A673 (cell line): ENCODE data around the gene RGP1. TPM values are rescaled to one million over a fixed set of nuclear protein-coding genes. Genes with fewer than 3 reads are reported as not detected.

ENCODE experiments used
- BruUV-seq: library from RNA; stranded (reverse); fragments of 400-500 nt; replicated peaks from 2 replicates; lab custom pipeline; 2021; lab: Mats Ljungman, UMichigan
- CTCF ChIA-PET: fragments of 300-600 bp; sonication (Branson Sonifier 250); formaldehyde crosslinking; loops from one replicate; lab custom pipeline; 2022; ENCODE audit warnings: antibody characterized with exemption; lab: Charles Lee
- POLR2A ChIA-PET: fragments of 300-600 bp; sonication (Branson Sonifier 250); formaldehyde crosslinking; loops from one replicate; lab custom pipeline; 2022; ENCODE audit warnings: antibody characterized with exemption; ENCODE audit not compliant: low non-redundant PET; lab: Charles Lee
- DNase-seq: peaks from one replicate; pipeline ENCODE4 v3.0.0-alpha.2; 2015; ENCODE audit warnings: low spot score
- H3K27ac ChIP-seq: fragments of 200-600 bp; sonication (generic); 2 replicates; pipeline ENCODE4 v1.5.1; 2016; ENCODE audit warnings: mixed run types, low read depth, mild to moderate bottlenecking, mixed read lengths, antibody characterized with exemption, low read length; ENCODE audit not compliant: poor library complexity, severe bottlenecking
- H3K27me3 ChIP-seq: fragments of 200-600 bp; sonication (generic); replicated peaks from 2 replicates; pipeline ENCODE4 v1.6.1; 2017; ENCODE audit warnings: mixed run types, low read depth, mild to moderate bottlenecking, mixed read lengths, antibody characterized with exemption, low read length; ENCODE audit not compliant: insufficient read depth, poor library complexity
- H3K36me3 ChIP-seq: fragments of 200-600 bp; sonication (generic); 2 replicates; pipeline ENCODE4 v1.6.1; 2016; ENCODE audit warnings: mixed run types, mild to moderate bottlenecking, mixed read lengths, antibody characterized with exemption, low read length; ENCODE audit not compliant: insufficient read depth, poor library complexity, severe bottlenecking
- H3K4me1 ChIP-seq: fragments of 200-600 bp; sonication (generic); 2 replicates; pipeline ENCODE4 v1.6.1; 2017; ENCODE audit warnings: mixed run types, mild to moderate bottlenecking, mixed read lengths, antibody characterized with exemption, low read length; ENCODE audit not compliant: insufficient read depth, poor library complexity, severe bottlenecking
- H3K4me3 ChIP-seq: fragments of 200-600 bp; sonication (generic); 2 replicates; pipeline ENCODE4 v1.5.1; 2016; ENCODE audit warnings: low read depth, mixed run types, mild to moderate bottlenecking, mixed read lengths, low read length; ENCODE audit not compliant: poor library complexity, severe bottlenecking
- H3K9me3 ChIP-seq: fragments of 200-600 bp; sonication (generic); 2 replicates; pipeline ENCODE4 v1.6.1; 2016; ENCODE audit warnings: mixed run types, low read depth, mild to moderate bottlenecking, mixed read lengths, antibody characterized with exemption, low read length; ENCODE audit not compliant: poor library complexity, severe bottlenecking
- EZH2 ChIP-seq: fragments of 200-600 bp; sonication (generic); IDR thresholded peaks from 2 replicates; pipeline ENCODE4 v1.6.1; 2017; ENCODE audit warnings: borderline replicate concordance, low read depth, mild to moderate bottlenecking, mixed read lengths, antibody characterized with exemption, low read length; ENCODE audit not compliant: poor library complexity, severe bottlenecking
- intact Hi-C: fragments of 100-400 bp; cut with micrococcal nuclease; formaldehyde crosslinking; loops from one replicate; pipeline ENCODE4 v1.10.0; 2022; ENCODE audit not compliant: unreplicated experiment
- total RNA-seq: library from RNA; stranded (reverse); gene quantifications from 2 replicates; pipeline ENCODE4 v1.2.3, GENCODE V29; 2021
- TF ChIP-seq, protein P1 (sequence below): fragments of 300-800, 200-600 bp; sonication (generic); conservative IDR thresholded peaks from 2 replicates; pipeline ENCODE4 v1.5.1; 2017; ENCODE audit warnings: low read depth, mild to moderate bottlenecking, antibody characterized with exemption, low read length, moderate library complexity, mixed read lengths

RGP1 gene
- total RNA-seq, 1 experiment from 2014 or later, result 21.9 TPM

GRCh38 chr9:35774907-35775635, 26.0 kb downstream of the RGP1 start:
- CTCF ChIA-PET, result interaction anchor here (0.7 to 1.1 kb wide), 3 partner anchors 13 to 19 kb away, joined by 3 to 4 read pairs (median 4); no protein-coding TSS in a partner anchor
- DNase-seq, result no peak
- POLR2A ChIA-PET, result no interaction called here
- intact Hi-C loops, result loop anchor here (5.0 kb wide), 1 partner anchor 38 kb away; no protein-coding TSS in a partner anchor
- Histone ChIP-seq H3K4me3 (no peak overlapping the region), H3K36me3 (no peaks in the 10 kb centered on the region), H3K9me3 (no peaks in the 10 kb centered on the region), H3K4me1 (peaks cover 10% of the 10 kb centered on the region), H3K27ac (no peak overlapping the region), H3K27me3 (no peaks in the 10 kb centered on the region)
- no TSS peak for BruUV-seq
- TF ChIP-seq, protein P1, sequence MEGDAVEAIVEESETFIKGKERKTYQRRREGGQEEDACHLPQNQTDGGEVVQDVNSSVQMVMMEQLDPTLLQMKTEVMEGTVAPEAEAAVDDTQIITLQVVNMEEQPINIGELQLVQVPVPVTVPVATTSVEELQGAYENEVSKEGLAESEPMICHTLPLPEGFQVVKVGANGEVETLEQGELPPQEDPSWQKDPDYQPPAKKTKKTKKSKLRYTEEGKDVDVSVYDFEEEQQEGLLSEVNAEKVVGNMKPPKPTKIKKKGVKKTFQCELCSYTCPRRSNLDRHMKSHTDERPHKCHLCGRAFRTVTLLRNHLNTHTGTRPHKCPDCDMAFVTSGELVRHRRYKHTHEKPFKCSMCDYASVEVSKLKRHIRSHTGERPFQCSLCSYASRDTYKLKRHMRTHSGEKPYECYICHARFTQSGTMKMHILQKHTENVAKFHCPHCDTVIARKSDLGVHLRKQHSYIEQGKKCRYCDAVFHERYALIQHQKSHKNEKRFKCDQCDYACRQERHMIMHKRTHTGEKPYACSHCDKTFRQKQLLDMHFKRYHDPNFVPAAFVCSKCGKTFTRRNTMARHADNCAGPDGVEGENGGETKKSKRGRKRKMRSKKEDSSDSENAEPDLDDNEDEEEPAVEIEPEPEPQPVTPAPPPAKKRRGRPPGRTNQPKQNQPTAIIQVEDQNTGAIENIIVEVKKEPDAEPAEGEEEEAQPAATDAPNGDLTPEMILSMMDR, result no peak
- TF ChIP-seq EZH2, result no peak

- intact Hi-C loops, result loop anchor here (5.0 kb wide), 1 partner anchor 39 kb away; no protein-coding TSS in a partner anchor
- Histone ChIP-seq H3K4me1 (peaks cover 10% of the 10 kb centered on the region), H3K27me3 (no peaks in the 10 kb centered on the region), H3K27ac (no peak overlapping the region), H3K4me3 (no peak overlapping the region), H3K36me3 (no peaks in the 10 kb centered on the region), H3K9me3 (no peaks in the 10 kb centered on the region)
- ChIA-PET CTCF (interaction anchor here (1.0 to 1.1 kb wide), 2 partner anchors 12 to 14 kb away, joined by 4 read pairs; no protein-coding TSS in a partner anchor), POLR2A (no interaction called here)
- BruUV-seq, result no TSS peak
- TF ChIP-seq EZH2, result no peak
- TF ChIP-seq, protein P1, result no peak
- DNase-seq, result no peak
Measured at GRCh38 chr9:35776018-35776417, 26.9 kb downstream of the RGP1 start.

DNA sequence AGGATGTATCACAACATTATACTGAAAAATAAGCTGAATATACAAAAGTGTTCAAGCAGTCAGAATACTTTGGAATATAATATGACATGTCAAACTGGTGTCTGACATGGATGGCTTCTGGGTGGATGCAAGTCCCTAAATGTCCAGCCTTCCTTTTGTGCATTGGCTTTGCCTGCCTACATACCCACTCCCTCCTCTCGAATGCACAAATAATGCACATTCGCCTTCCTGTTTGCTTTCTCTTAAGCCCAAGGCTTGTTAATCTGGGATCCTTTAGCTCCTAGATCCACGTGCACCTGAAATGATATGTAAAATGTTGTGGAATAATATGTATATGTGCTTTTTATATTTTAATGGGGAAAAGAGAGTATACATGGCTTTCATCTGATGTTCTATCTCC, 29.4 kb downstream of the RGP1 start:
- H3K4me3 ChIP-seq, result no peak overlapping the region
- H3K9me3 ChIP-seq, result no peaks in the 10 kb centered on the region
- POLR2A ChIA-PET, result no interaction called here
- no peaks in the 10 kb centered on the region for H3K4me1 ChIP-seq
- no peak overlapping the region for H3K27ac ChIP-seq
- DNase-seq, result no peak
- intact Hi-C loops, result loop anchor here (5.0 kb wide), 1 partner anchor 41 kb away; no protein-coding TSS in a partner anchor
- H3K27me3 ChIP-seq, result no peaks in the 10 kb centered on the region
- no peaks in the 10 kb centered on the region for H3K36me3 ChIP-seq
- CTCF ChIA-PET, result interaction anchor here (1.2 kb wide), 1 partner anchor 12 kb away, joined by 3 read pairs; no protein-coding TSS in a partner anchor
- TF ChIP-seq EZH2, result no peak
- TF ChIP-seq, protein P1, result no peak
- no TSS peak for BruUV-seq
